Endothelial cell (in vitro differentiated cells): Measurements from ENCODE around the gene CDH26. TPM values are rescaled to one million over a fixed set of nuclear protein-coding genes. Genes with fewer than 3 reads are reported as not detected.

Experiments
- DNase-seq: peaks from one replicate; pipeline ENCODE4 v3.0.0; 2021; ENCODE audit warnings: low spot score
- H3K27ac Mint-ChIP-seq: one replicate; pipeline ENCODE4 v1.8.0; 2021; ENCODE audit warnings: mixed read lengths, inconsistent platforms; ENCODE audit not compliant: unreplicated experiment
- H3K27me3 Mint-ChIP-seq: one replicate; pipeline ENCODE4 v1.8.0; 2021; ENCODE audit warnings: mild to moderate bottlenecking, moderate library complexity, mixed read lengths, inconsistent platforms; ENCODE audit not compliant: unreplicated experiment
- H3K36me3 Mint-ChIP-seq: one replicate; pipeline ENCODE4 v1.8.0; 2021; ENCODE audit warnings: mild to moderate bottlenecking, low read depth, mixed read lengths, inconsistent platforms; ENCODE audit not compliant: unreplicated experiment
- H3K4me1 Mint-ChIP-seq: one replicate; pipeline ENCODE4 v1.8.0; 2021; ENCODE audit warnings: mild to moderate bottlenecking, mixed read lengths, inconsistent platforms; ENCODE audit not compliant: unreplicated experiment
- H3K4me3 Mint-ChIP-seq: one replicate; pipeline ENCODE4 v1.8.0; 2021; ENCODE audit warnings: mild to moderate bottlenecking, mixed read lengths, inconsistent platforms; ENCODE audit not compliant: unreplicated experiment
- H3K9me3 Mint-ChIP-seq: one replicate; pipeline ENCODE4 v1.8.0; 2021; ENCODE audit warnings: mixed read lengths, inconsistent platforms; ENCODE audit not compliant: unreplicated experiment
- total RNA-seq: library from RNA; stranded (reverse); fragmentation: NEBNext Ultra II Directional; extraction: Animal tissue kit (Norgen Biotek cat#: 25700); gene quantifications from one replicate; pipeline ENCODE4 v1.2.1, GENCODE V29; 2021; ENCODE audit not compliant: unreplicated experiment
- TF ChIP-seq, protein P1 (sequence below): fragments of 200-600 bp; sonication (generic); IDR thresholded peaks from one replicate; pipeline ENCODE4 v1.5.0; 2021; ENCODE audit warnings: antibody characterized with exemption; ENCODE audit not compliant: unreplicated experiment

CDH26 gene
- total RNA-seq, 1 donor from 2014 or later: 5.4 TPM

GRCh38 chr20:60034231-60035110 is 76.2 kb downstream of the CDH26 start:
- Mint-ChIP-seq H3K9me3 (no peaks in the 10 kb centered on the region), H3K36me3 (no peaks in the 10 kb centered on the region), H3K27me3 (peaks cover 5% of the 10 kb centered on the region), H3K27ac (no peak overlapping the region), H3K4me1 (no peaks in the 10 kb centered on the region), H3K4me3 (no peak overlapping the region)
- no peak for DNase-seq
- TF ChIP-seq, protein P1, sequence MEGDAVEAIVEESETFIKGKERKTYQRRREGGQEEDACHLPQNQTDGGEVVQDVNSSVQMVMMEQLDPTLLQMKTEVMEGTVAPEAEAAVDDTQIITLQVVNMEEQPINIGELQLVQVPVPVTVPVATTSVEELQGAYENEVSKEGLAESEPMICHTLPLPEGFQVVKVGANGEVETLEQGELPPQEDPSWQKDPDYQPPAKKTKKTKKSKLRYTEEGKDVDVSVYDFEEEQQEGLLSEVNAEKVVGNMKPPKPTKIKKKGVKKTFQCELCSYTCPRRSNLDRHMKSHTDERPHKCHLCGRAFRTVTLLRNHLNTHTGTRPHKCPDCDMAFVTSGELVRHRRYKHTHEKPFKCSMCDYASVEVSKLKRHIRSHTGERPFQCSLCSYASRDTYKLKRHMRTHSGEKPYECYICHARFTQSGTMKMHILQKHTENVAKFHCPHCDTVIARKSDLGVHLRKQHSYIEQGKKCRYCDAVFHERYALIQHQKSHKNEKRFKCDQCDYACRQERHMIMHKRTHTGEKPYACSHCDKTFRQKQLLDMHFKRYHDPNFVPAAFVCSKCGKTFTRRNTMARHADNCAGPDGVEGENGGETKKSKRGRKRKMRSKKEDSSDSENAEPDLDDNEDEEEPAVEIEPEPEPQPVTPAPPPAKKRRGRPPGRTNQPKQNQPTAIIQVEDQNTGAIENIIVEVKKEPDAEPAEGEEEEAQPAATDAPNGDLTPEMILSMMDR: no peak

DNA sequence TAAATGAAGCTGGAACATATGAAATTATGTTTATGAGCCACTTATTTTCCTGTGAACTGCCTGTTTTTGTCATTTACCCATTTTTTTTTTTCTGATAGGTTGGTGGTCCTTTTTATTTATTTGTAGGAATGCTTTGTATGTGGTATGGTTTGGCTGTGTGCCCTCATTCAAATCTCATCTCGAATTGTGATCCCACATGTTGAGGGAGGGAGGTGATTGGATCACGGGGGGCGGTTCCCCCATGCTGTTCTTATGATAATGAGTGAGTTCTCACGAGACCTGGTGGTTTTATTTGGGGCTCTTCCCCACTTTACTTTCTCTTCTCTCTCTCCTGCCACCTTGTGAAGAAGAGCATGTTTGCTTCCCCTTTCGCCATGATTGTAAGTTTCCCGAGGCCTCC is 77.3 kb downstream of the CDH26 start:
- peaks cover 6% of the 10 kb centered on the region for H3K4me1 Mint-ChIP-seq
- no peak overlapping the region for H3K4me3 Mint-ChIP-seq
- no peak for DNase-seq
- no peaks in the 10 kb centered on the region for H3K36me3 Mint-ChIP-seq
- no peaks in the 10 kb centered on the region for H3K9me3 Mint-ChIP-seq
- TF ChIP-seq, protein P1: no peak
- no peak overlapping the region for H3K27ac Mint-ChIP-seq
- H3K27me3 Mint-ChIP-seq: peaks cover 8% of the 10 kb centered on the region

- Mint-ChIP-seq H3K4me1 (peaks cover 14% of the 10 kb centered on the region), H3K9me3 (no peaks in the 10 kb centered on the region), H3K27me3 (peaks cover 8% of the 10 kb centered on the region), H3K36me3 (no peaks in the 10 kb centered on the region), H3K4me3 (no peak overlapping the region), H3K27ac (no peak overlapping the region)
- DNase-seq: no peak
- TF ChIP-seq, protein P1: no peak
Observed at GRCh38 chr20:60036346-60036745, 78.1 kb downstream of the CDH26 start.

GRCh38 chr20:60036746-60037499 is 78.7 kb downstream of the CDH26 start:
- peaks cover 8% of the 10 kb centered on the region for H3K27me3 Mint-ChIP-seq
- no peak overlapping the region for H3K4me3 Mint-ChIP-seq
- TF ChIP-seq, protein P1: no peak
- H3K36me3 Mint-ChIP-seq: no peaks in the 10 kb centered on the region
- no peak for DNase-seq
- no peak overlapping the region for H3K27ac Mint-ChIP-seq
- H3K4me1 Mint-ChIP-seq: peaks cover 20% of the 10 kb centered on the region
- H3K9me3 Mint-ChIP-seq: no peaks in the 10 kb centered on the region
